HG03135 (cell line): Measurements from ENCODE around the gene ADCY2.
"Not testable (repeated sequence)": the region's sequence is repeated elsewhere in the genome, so short reads cannot be mapped to it uniquely, and the experiment has no call there.

Source experiments
- ATAC-seq: cut with Tn5 transposase; IDR thresholded peaks from one replicate; pipeline ENCODE4 v1.9.1; 2021; ENCODE audit warnings: mild to moderate bottlenecking, moderate library complexity; ENCODE audit not compliant: unreplicated experiment

The ADCY2 gene

GRCh38 chr5:7395432-7395946, 449 bp upstream of the ADCY2 start:
- ATAC-seq: no peak

GRCh38 chr5:7396713-7397454, 946 bp downstream of the ADCY2 start:
- no peak for ATAC-seq

GRCh38 chr5:7397937-7398336, 2.0 kb downstream of the ADCY2 start:
- no peak for ATAC-seq

GRCh38 chr5:7398596-7399280, 2.8 kb downstream of the ADCY2 start:
- ATAC-seq: no peak

GRCh38 chr5:7405277-7405676, 9.3 kb downstream of the ADCY2 start:
- no peak for ATAC-seq

GRCh38 chr5:7410936-7411511, 15.1 kb downstream of the ADCY2 start:
- no peak for ATAC-seq

- no peak for ATAC-seq
These were observed 16.5 kb downstream of the ADCY2 start for GRCh38 chr5:7412409-7412808.

- no peak for ATAC-seq
These were observed 19.2 kb downstream of the ADCY2 start for GRCh38 chr5:7415123-7415522.

- ATAC-seq: no peak
These were observed 19.9 kb downstream of the ADCY2 start for GRCh38 chr5:7415587-7416535.

- no peak for ATAC-seq
These were observed 22.3 kb downstream of the ADCY2 start for GRCh38 chr5:7418276-7418675.

- ATAC-seq: no peak
These were observed 23.4 kb downstream of the ADCY2 start for GRCh38 chr5:7419367-7419766.

GRCh38 chr5:7419846-7420245, 23.9 kb downstream of the ADCY2 start:
- no peak for ATAC-seq

- no peak for ATAC-seq
These were observed 24.8 kb downstream of the ADCY2 start for GRCh38 chr5:7420510-7421280.

- ATAC-seq: no peak
These were observed 26.6 kb downstream of the ADCY2 start for GRCh38 chr5:7422316-7423106.

- not testable (repeated sequence) for ATAC-seq
These were observed 27.3 kb downstream of the ADCY2 start for GRCh38 chr5:7423231-7423630.

GRCh38 chr5:7425830-7426229, 29.9 kb downstream of the ADCY2 start:
- ATAC-seq: no peak

GRCh38 chr5:7426284-7426683, 30.3 kb downstream of the ADCY2 start:
- ATAC-seq: no peak

GRCh38 chr5:7434914-7435313, 39.0 kb downstream of the ADCY2 start:
- no peak for ATAC-seq

- no peak for ATAC-seq
These were observed 39.6 kb downstream of the ADCY2 start for GRCh38 chr5:7435503-7435902.
